ENCODE measurements around the gene BRD7. TPM values are rescaled to one million over a fixed set of nuclear protein-coding genes. Genes with fewer than 3 reads are reported as not detected.

BRD7 gene
- total and polyA plus RNA-seq, 2 donors (not counting 3 experiments of a cell fraction or from before 2014, with no cell fraction given), result 17.1 to 69.1 TPM

- intact Hi-C loops (cut with micrococcal nuclease), result no loop called here
- Histone ChIP-seq H3K79me2 (ENCODE audit: control insufficient read depth, insufficient read depth, low read length) (no peaks in the 10 kb centered on the region), H3K27me3 (ENCODE audit: control insufficient read depth in 2 of 2, insufficient read depth in 2 of 2, low read length in 2 of 2) (no peaks in the 10 kb centered on the region), H4K20me1 (replicated peaks; ENCODE audit: control insufficient read depth, extremely low read depth, insufficient read depth, low read length) (no peaks in the 10 kb centered on the region), H2AFZ (ENCODE audit: low read depth, low read length) (no peak overlapping the region), H3K9ac (replicated peaks; ENCODE audit: extremely low read depth, insufficient read depth, low read length) (no peak overlapping the region), H3K27ac (ENCODE audit: insufficient read depth, low read depth, low read length) (no peak overlapping the region), H3K36me3 (ENCODE audit: control insufficient read depth in 2 of 2, extremely low read depth in 1 of 2, insufficient read depth in 2 of 2, low read length in 2 of 2) (no peaks in the 10 kb centered on the region), H3K4me1 (ENCODE audit: control insufficient read depth, extremely low read depth, insufficient read depth, low read length) (no peaks in the 10 kb centered on the region), H3K9me3 (replicated peaks; ENCODE audit: control insufficient read depth, insufficient read depth, low read length) (no peaks in the 10 kb centered on the region), H3K4me2 (ENCODE audit: insufficient read depth, low read length) (no peak overlapping the region), H3K9me1 (replicated peaks; ENCODE audit: control insufficient read depth, extremely low read depth, insufficient read depth, low read length) (no peaks in the 10 kb centered on the region), H3K4me3 (replicated peaks in 1 of 3; ENCODE audit: insufficient read depth in 1 of 3, low read depth in 1 of 3, low read length in 3 of 3) (no peak overlapping the region)
- ChIA-PET CTCF (no interaction called here), POLR2A (no interaction called here)
- BruUV-seq (replicated peaks), result no TSS peak
- FAIRE-seq (no peak), DNase-seq (ENCODE audit: low read depth, low spot score) (no peak)
- TF ChIP-seq GATA2 (IDR thresholded peaks at IDR 0.05; ENCODE audit: insufficient read depth, insufficient read length, low read depth, low read length) (no peak), POLR2AphosphoS5 (IDR thresholded peaks at IDR 0.05; ENCODE audit: insufficient read depth, low read depth, low read length) (no peak), JUN (IDR thresholded peaks at IDR 0.05; ENCODE audit: borderline replicate concordance, insufficient read depth, insufficient read length, low read depth) (no peak), CTCF (IDR thresholded peaks at IDR 0.05; ENCODE audit: extremely low read depth in 1 of 2, insufficient read depth in 1 of 2, low read depth in 1 of 2, low read length in 2 of 2) (no peak), POLR2A (IDR thresholded peaks at IDR 0.05; ENCODE audit: low read depth, low read length) (no peak), FOS (IDR thresholded peaks at IDR 0.05; ENCODE audit: borderline replicate concordance, insufficient read depth, low read length) (no peak)
- dilution Hi-C loops (cut with MboI; ENCODE audit: extremely low pct_ligation_motif_present, low sequenced_read_pairs), result no loop called here
Observed at GRCh38 chr16:50276801-50277555, 91.8 kb downstream of the BRD7 start.
